Smooth muscle cell (in vitro differentiated cells): Measurements from ENCODE around the gene CAMK2G. TPM values are rescaled to one million over a fixed set of nuclear protein-coding genes. Genes with fewer than 3 reads are reported as not detected.

Source experiments
- DNase-seq: peaks from one replicate; lab custom pipeline; 2025; ENCODE audit not compliant: unreplicated experiment; lab: John Stamatoyannopoulos, UW
- H2AFZ ChIP-seq: fragments of 200-600 bp; sonication (generic); 2 replicates; pipeline ENCODE4 v1.6.0; 2016; ENCODE audit warnings: antibody characterized with exemption, low read depth, mild to moderate bottlenecking
- H3F3A ChIP-seq: fragments of 200-600 bp; sonication (generic); 2 replicates; pipeline ENCODE4 v1.6.0; 2017; ENCODE audit warnings: antibody characterized with exemption, low read depth
- H3K27ac ChIP-seq: fragments of 200-600 bp; sonication (generic); 2 replicates; pipeline ENCODE4 v1.5.1; 2016; ENCODE audit warnings: low read depth, mild to moderate bottlenecking
- H3K27me3 ChIP-seq: fragments of 200-600 bp; sonication (generic); 2 replicates; pipeline ENCODE4 v1.6.1; 2016; ENCODE audit warnings: low read depth, mild to moderate bottlenecking
- H3K36me3 ChIP-seq: fragments of 200-600 bp; sonication (generic); 2 replicates; pipeline ENCODE4 v1.5.1; 2016; ENCODE audit warnings: low read depth
- H3K4me1 ChIP-seq: fragments of 200-600 bp; sonication (generic); 2 replicates; pipeline ENCODE4 v1.5.1; 2016; ENCODE audit warnings: low read depth
- H3K4me2 ChIP-seq: fragments of 200-600 bp; sonication (generic); 2 replicates; pipeline ENCODE4 v1.6.0; 2016; ENCODE audit warnings: mild to moderate bottlenecking
- H3K4me3 ChIP-seq: fragments of 200-600 bp; sonication (generic); 2 replicates; pipeline ENCODE4 v1.5.1; 2016; ENCODE audit warnings: mild to moderate bottlenecking
- H3K79me2 ChIP-seq: fragments of 200-600 bp; sonication (generic); 2 replicates; pipeline ENCODE4 v1.6.0; 2016; ENCODE audit warnings: low read depth, mild to moderate bottlenecking
- H3K9ac ChIP-seq: fragments of 200-600 bp; sonication (generic); 2 replicates; pipeline ENCODE4 v1.6.0; 2016; ENCODE audit warnings: low read depth
- H3K9me3 ChIP-seq: fragments of 200-600 bp; sonication (generic); replicated peaks from 2 replicates; pipeline ENCODE4 v1.5.1; 2016; ENCODE audit warnings: low read depth
- H4K20me1 ChIP-seq: fragments of 200-600 bp; sonication (generic); 2 replicates; pipeline ENCODE4 v1.6.0; 2016; ENCODE audit warnings: low read depth
- WGBS: methylation state at CpG from one replicate; pipeline ENCODE4 v1.1.7; 2016; ENCODE audit warnings: low lambda C conversion rate; 5-methylcytosine and 5-hydroxymethylcytosine counted together
- polyA plus RNA-seq: library from polyadenylated mRNA; unstranded; fragments of >200 nt; fragmentation: Nextera tagmentation; extraction: Ambion mirVana; gene quantifications from 2 replicates; pipeline ENCODE4 v1.2.1, GENCODE V29; 2016
- total RNA-seq: library from RNA; depleted of rRNA; stranded (reverse); fragments of >200 nt; gene quantifications from 2 replicates; pipeline ENCODE4 v1.2.3, GENCODE V29; 2014
- TF ChIP-seq, protein P1 (sequence below): fragments of 200-600 bp; sonication (generic); IDR thresholded peaks from 2 replicates; pipeline ENCODE4 v1.5.1; 2017; ENCODE audit warnings: borderline replicate concordance, mild to moderate bottlenecking, antibody characterized with exemption; ENCODE audit not compliant: insufficient read depth, poor library complexity, severe bottlenecking

The CAMK2G gene
- total and polyA plus RNA-seq, 2 experiments from 2014 or later: 2.2 to 10.8 TPM

DNA sequence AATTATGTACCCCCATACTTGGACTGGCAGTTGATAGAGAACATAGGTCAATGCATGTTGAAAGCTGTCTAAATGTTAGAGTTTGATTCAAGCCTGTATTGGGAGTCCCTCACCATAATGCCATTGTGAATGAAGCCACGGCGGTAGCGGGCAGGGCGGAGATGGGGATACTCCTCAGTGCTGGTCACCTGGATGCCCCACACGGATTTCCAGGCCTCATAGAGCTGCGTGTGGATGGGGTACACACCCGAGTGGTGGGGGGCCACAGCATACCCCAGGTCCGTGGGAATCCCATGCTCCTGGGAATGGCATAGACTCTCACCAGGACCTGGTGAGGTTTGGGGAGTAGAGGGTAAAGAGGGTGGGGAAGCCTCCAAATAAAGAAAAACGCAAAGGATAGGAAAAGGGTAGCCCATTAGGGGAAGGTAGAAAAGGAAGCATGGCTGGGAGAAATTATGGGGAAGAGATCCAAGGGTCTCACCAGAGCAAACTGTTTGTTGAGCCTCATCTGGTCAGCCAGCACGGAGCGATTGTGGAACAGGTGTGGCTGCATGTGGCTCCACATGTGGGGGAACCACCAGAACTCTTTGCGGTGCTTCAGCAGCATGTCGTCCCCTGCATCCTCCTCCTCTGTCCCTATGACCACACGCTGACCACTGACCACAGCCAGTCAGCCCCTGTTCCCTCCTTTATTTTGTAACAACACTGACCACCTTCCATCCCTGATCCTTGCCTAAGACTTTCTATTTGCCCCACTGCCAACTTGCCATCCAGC, 68.0 kb downstream of the CAMK2G start:
- Histone ChIP-seq H3K36me3 (no peaks in the 10 kb centered on the region), H4K20me1 (peaks cover 4% of the 10 kb centered on the region), H3K4me1 (peaks cover 4% of the 10 kb centered on the region), H3F3A (peaks cover 3% of the 10 kb centered on the region), H3K79me2 (peaks cover 18% of the 10 kb centered on the region), H2AFZ (no peak overlapping the region), H3K27me3 (no peaks in the 10 kb centered on the region), H3K9ac (no peak overlapping the region), H3K9me3 (no peaks in the 10 kb centered on the region), H3K4me3 (no peak overlapping the region), H3K27ac (no peak overlapping the region), H3K4me2 (no peak overlapping the region)
- TF ChIP-seq, protein P1, sequence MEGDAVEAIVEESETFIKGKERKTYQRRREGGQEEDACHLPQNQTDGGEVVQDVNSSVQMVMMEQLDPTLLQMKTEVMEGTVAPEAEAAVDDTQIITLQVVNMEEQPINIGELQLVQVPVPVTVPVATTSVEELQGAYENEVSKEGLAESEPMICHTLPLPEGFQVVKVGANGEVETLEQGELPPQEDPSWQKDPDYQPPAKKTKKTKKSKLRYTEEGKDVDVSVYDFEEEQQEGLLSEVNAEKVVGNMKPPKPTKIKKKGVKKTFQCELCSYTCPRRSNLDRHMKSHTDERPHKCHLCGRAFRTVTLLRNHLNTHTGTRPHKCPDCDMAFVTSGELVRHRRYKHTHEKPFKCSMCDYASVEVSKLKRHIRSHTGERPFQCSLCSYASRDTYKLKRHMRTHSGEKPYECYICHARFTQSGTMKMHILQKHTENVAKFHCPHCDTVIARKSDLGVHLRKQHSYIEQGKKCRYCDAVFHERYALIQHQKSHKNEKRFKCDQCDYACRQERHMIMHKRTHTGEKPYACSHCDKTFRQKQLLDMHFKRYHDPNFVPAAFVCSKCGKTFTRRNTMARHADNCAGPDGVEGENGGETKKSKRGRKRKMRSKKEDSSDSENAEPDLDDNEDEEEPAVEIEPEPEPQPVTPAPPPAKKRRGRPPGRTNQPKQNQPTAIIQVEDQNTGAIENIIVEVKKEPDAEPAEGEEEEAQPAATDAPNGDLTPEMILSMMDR: no peak
- no peak for DNase-seq
- WGBS: 95% methylated on average over 14 of the region's 14 CpGs

DNA sequence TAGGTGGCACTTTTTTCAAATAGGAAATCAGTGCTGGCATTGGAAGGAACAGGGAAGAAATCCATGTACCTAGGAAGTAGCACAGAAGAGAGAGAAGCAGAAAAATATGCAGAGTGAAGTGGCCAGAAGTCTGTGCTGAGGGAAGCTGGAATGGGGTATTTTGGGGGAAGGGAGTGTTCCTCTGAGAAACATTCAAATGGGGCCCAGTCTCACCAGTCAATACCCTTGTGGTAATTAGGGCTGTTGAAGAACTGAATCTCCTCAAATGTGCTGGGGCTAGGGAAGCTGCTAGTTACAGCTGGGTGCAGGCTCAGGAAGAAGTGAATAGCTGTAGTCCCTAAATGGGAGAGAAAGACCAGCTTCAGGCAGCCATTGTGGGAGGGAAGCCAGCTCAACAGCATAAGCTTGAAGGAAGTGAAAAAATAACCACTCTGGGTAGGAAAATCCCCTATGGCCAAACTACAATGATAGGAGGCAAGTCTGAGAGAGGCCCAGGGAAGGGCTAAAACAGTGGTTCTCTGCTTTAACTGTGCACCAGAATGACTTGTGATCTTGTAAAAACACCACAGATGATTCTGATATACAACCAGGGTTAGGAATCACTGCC, 70.6 kb downstream of the CAMK2G start:
- no peak overlapping the region for H3K4me3 ChIP-seq
- no peak overlapping the region for H3K9ac ChIP-seq
- no peak overlapping the region for H2AFZ ChIP-seq
- peaks cover 5% of the 10 kb centered on the region for H3F3A ChIP-seq
- TF ChIP-seq, protein P1: no peak
- H3K36me3 ChIP-seq: no peaks in the 10 kb centered on the region
- peaks cover 4% of the 10 kb centered on the region for H4K20me1 ChIP-seq
- H3K4me1 ChIP-seq: no peaks in the 10 kb centered on the region
- no peak overlapping the region for H3K27ac ChIP-seq
- H3K79me2 ChIP-seq: no peaks in the 10 kb centered on the region
- DNase-seq: no peak
- H3K9me3 ChIP-seq: no peaks in the 10 kb centered on the region
- H3K4me2 ChIP-seq: no peak overlapping the region
- no peaks in the 10 kb centered on the region for H3K27me3 ChIP-seq

DNA sequence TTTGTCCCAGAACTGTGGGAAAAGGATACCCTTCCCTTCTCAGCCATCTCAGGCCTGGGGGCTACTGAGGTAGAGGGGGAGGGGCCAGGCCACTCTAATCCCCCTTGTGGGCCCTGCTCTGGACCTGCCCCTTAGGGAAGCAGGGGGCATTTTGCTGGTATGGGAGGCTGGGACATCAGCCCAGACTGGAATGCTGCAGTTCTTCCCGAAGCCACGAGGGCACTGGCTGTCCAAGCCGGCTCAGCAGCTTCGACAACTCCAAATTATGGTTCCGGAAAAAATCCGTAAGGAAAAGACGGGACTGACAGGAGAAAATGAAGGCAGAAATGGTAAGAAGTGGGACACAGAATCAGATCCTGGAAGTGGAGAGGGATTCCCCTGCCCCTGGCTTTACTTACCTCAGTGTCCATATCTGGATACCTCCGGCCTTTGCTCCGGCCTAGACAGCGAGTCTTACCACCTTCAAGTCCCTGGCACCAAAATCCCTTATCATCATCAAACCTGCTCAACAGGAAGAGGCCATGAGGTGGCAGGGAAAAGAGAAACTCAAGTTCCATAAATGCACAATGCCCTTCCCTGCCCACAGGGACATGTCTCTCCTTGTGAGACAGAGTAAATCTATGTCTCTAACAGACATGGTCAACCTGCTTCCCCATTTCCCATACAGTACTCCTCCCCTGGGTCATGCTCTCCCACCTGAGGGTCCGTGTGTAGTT, 71.9 kb downstream of the CAMK2G start:
- Histone ChIP-seq H3K27ac (no peak overlapping the region), H3K4me1 (no peaks in the 10 kb centered on the region), H3K27me3 (no peaks in the 10 kb centered on the region), H3K9me3 (no peaks in the 10 kb centered on the region), H3K4me3 (no peak overlapping the region), H4K20me1 (peaks cover 4% of the 10 kb centered on the region), H3F3A (peaks cover 5% of the 10 kb centered on the region), H2AFZ (no peak overlapping the region), H3K4me2 (no peak overlapping the region), H3K9ac (no peak overlapping the region), H3K79me2 (no peaks in the 10 kb centered on the region), H3K36me3 (no peaks in the 10 kb centered on the region)
- TF ChIP-seq, protein P1: no peak
- WGBS: 89% methylated on average over 11 of the region's 11 CpGs
- DNase-seq: no peak
